ENCODE results near the gene DBNDD1. TPM values are rescaled to one million over a fixed set of nuclear protein-coding genes. Genes with fewer than 3 reads are reported as not detected.
"Not testable (repeated sequence)": the region's sequence is repeated elsewhere in the genome, so short reads cannot be mapped to it uniquely, and the experiment has no call there.

DBNDD1 gene
- total RNA-seq, 2 donors from 2014 or later: 8.7 to 19.9 TPM

GRCh38 chr16:89999831-90000574 is 19.3 kb downstream of the DBNDD1 start:
- ATAC-seq (ENCODE audit: insufficient number of reproducible peaks, low FRiP score, low read depth): no peak

DNA sequence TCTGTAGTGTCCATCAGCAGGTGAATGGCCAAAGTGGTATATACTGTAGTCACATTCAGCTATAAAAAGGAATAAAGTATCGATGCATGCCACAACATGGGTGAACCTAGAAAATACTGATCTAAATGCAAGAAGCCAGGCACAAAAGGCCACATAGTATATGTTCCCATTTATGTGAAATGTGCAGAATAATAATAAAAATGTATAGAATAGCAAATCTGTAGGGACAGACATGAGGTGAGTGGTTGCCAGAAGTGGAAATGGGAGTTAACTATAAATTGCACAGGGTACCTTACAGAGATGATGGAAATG is 23.1 kb downstream of the DBNDD1 start:
- TF ChIP-seq, protein P1, sequence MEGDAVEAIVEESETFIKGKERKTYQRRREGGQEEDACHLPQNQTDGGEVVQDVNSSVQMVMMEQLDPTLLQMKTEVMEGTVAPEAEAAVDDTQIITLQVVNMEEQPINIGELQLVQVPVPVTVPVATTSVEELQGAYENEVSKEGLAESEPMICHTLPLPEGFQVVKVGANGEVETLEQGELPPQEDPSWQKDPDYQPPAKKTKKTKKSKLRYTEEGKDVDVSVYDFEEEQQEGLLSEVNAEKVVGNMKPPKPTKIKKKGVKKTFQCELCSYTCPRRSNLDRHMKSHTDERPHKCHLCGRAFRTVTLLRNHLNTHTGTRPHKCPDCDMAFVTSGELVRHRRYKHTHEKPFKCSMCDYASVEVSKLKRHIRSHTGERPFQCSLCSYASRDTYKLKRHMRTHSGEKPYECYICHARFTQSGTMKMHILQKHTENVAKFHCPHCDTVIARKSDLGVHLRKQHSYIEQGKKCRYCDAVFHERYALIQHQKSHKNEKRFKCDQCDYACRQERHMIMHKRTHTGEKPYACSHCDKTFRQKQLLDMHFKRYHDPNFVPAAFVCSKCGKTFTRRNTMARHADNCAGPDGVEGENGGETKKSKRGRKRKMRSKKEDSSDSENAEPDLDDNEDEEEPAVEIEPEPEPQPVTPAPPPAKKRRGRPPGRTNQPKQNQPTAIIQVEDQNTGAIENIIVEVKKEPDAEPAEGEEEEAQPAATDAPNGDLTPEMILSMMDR (IDR thresholded peaks at IDR 0.05): no peak
- H3K36me3 ChIP-seq: peaks cover 11% of the 10 kb centered on the region
- no peaks in the 10 kb centered on the region for H3K4me1 ChIP-seq (ENCODE audit: control insufficient read depth in 1 of 2, low read depth in 2 of 2)
- ATAC-seq (ENCODE audit: insufficient number of reproducible peaks, low FRiP score, low read depth): no peak
- peak overlapping the region; percentile 64 to 71 for H3K27ac ChIP-seq
- no peak overlapping the region for H3K4me3 ChIP-seq
- DNase-seq (ENCODE audit: low spot score): no peak
- H3K9me3 ChIP-seq: no peaks in the 10 kb centered on the region
- H3K27me3 ChIP-seq (replicated peaks; ENCODE audit: insufficient read depth): no peaks in the 10 kb centered on the region

More at GRCh38 chr16:89999831-90000574, 19.3 kb downstream of the DBNDD1 start:
- peaks cover 8% of the 10 kb centered on the region for H3K36me3 ChIP-seq
- H3K4me3 ChIP-seq: no peak overlapping the region
- no peaks in the 10 kb centered on the region for H3K9me3 ChIP-seq
- H3K27ac ChIP-seq: no peak overlapping the region
- H3K27me3 ChIP-seq (replicated peaks; ENCODE audit: insufficient read depth): no peaks in the 10 kb centered on the region
- TF ChIP-seq, protein P1 (IDR thresholded peaks at IDR 0.05): no peak
- no peaks in the 10 kb centered on the region for H3K4me1 ChIP-seq (ENCODE audit: control insufficient read depth in 1 of 2, low read depth in 2 of 2)
- no peak for DNase-seq (ENCODE audit: low spot score)

DNA sequence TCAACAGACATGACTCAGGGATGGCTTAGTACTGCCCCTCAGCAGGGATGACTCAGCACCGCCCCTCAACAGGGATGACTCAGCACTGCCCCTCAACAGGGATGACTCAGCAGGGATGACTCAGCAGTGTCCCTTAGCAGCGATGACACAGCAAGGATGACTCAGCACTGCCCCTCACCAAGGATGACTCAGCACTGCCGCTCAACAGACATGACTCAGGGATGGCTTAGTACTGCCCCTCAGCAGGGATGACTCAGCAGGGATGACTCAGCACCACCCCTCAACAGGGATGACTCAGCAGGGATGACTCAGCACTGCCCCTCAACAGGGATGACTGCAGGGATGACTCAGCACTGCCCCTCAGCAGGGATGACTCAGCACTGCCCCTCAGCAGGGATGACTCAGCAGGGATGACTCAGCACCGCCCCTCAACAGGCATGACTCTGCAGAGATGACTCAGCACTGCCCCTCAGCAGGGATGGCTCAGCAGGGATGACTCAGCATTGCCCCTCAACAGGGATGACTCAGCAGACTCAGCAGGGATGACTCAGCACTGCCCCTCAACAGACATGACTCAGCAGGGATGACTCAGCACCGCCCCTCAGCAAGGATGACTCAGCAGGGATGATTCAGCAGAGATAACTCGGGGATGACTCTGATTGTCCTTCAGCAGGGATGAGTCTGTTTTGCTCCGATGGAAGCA is 23.6 kb downstream of the DBNDD1 start:
- H3K4me1 ChIP-seq (ENCODE audit: control insufficient read depth in 1 of 2, low read depth in 2 of 2); H3K9me3 ChIP-seq; DNase-seq (ENCODE audit: low spot score); ATAC-seq (ENCODE audit: insufficient number of reproducible peaks, low FRiP score, low read depth); H3K27me3 ChIP-seq (replicated peaks; ENCODE audit: insufficient read depth); H3K4me3 ChIP-seq: not testable (repeated sequence)
- peak overlapping the region; percentile 64 to 71 for H3K27ac ChIP-seq
- H3K36me3 ChIP-seq: peaks cover 12% of the 10 kb centered on the region

DNA sequence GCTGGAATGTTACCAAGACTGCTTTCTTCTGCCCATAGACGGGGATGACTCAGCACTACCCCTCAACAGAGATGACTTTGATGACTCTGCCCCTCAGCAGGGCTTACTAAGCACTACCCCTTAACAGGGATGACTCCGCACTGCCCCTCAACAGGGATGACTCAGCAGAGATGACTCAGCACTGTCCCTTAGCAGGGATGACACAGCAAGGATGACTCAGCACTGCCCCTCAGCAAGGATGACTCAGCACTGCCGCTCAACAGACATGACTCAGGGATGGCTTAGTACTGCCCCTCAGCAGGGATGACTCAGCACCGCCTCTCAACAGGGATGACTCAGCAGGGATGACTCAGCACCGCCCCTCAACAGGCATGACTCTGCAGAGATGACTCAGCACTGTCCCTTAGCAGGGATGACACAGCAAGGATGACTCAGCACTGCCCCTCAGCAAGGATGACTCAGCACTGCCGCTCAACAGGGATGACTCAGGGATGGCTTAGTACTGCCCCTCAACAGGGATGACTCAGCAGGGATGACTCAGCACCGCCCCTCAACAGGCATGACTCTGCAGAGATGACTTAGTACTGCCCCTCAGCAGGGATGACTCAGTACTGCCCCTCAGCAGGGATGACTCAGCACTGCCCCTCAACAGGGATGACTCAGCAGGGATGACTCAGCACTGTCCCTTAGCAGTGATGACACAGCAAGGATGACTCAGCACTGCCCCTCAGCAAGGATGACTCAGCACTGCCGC is 24.4 kb downstream of the DBNDD1 start:
- H3K4me3 ChIP-seq; H3K27me3 ChIP-seq (replicated peaks; ENCODE audit: insufficient read depth); H3K4me1 ChIP-seq (ENCODE audit: control insufficient read depth in 1 of 2, low read depth in 2 of 2); DNase-seq (ENCODE audit: low spot score); ATAC-seq (ENCODE audit: insufficient number of reproducible peaks, low FRiP score, low read depth); H3K9me3 ChIP-seq: not testable (repeated sequence)
- Histone ChIP-seq H3K27ac (peak overlapping the region; percentile 64 to 71), H3K36me3 (peaks cover 18% of the 10 kb centered on the region)

- Histone ChIP-seq H3K4me3 (no peak overlapping the region), H3K27ac (peak overlapping the region; percentile 64 to 71), H3K4me1 (ENCODE audit: control insufficient read depth in 1 of 2, low read depth in 2 of 2) (no peaks in the 10 kb centered on the region), H3K36me3 (peaks cover 18% of the 10 kb centered on the region), H3K9me3 (no peaks in the 10 kb centered on the region), H3K27me3 (replicated peaks; ENCODE audit: insufficient read depth) (no peaks in the 10 kb centered on the region)
- no peak for DNase-seq (ENCODE audit: low spot score)
- TF ChIP-seq, protein P1 (IDR thresholded peaks at IDR 0.05): no peak
- no peak for ATAC-seq (ENCODE audit: insufficient number of reproducible peaks, low FRiP score, low read depth)
Measured at GRCh38 chr16:89994389-89994720, 24.9 kb downstream of the DBNDD1 start.

DNA sequence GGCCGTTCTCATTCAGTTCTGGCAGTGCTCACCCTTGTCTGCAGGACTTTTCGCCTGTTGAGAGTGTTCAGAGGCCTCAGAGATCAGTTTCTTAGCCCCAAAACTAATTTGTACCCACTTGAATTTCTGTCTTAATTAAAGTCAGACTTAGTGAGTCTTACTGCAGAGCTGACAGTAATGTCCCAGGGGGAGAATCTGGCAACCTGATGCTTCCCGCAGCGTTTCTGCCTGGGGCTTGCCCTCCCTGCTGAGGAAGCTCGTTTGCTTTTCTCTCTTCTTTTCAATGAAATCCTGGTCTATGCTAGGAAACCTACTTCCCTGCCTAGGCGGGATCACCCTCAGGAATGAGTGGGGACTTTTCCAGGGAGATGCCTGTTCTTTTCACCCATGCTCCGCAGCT is 25.3 kb downstream of the DBNDD1 start:
- no peaks in the 10 kb centered on the region for H3K4me1 ChIP-seq (ENCODE audit: control insufficient read depth in 1 of 2, low read depth in 2 of 2)
- TF ChIP-seq, protein P1 (IDR thresholded peaks at IDR 0.05): no peak
- H3K27me3 ChIP-seq (replicated peaks; ENCODE audit: insufficient read depth): no peaks in the 10 kb centered on the region
- H3K27ac ChIP-seq: peak overlapping the region; percentile 64 to 71
- no peak overlapping the region for H3K4me3 ChIP-seq
- DNase-seq (ENCODE audit: low spot score): no peak
- no peak for ATAC-seq (ENCODE audit: insufficient number of reproducible peaks, low FRiP score, low read depth)
- peaks cover 15% of the 10 kb centered on the region for H3K36me3 ChIP-seq
- H3K9me3 ChIP-seq: no peaks in the 10 kb centered on the region

Data from thoracic aorta (tissue), 2 donors.